SU-DHL-6 (cell line): ENCODE measurements around the gene GRM7.

Experiments used
- H2AFZ ChIP-seq: fragments of 200-600 bp; sonication (generic); 2 replicates; pipeline ENCODE4 v1.6.1; 2014; ENCODE audit warnings: low read depth, mild to moderate bottlenecking, moderate library complexity, mixed read lengths, antibody characterized with exemption, low read length; ENCODE audit not compliant: severe bottlenecking
- H3F3A ChIP-seq: fragments of 200-600 bp; shearing (Covaris generic); 2 replicates; pipeline ENCODE4 v1.6.0; 2016; ENCODE audit warnings: antibody characterized with exemption, mild to moderate bottlenecking; ENCODE audit not compliant: insufficient read depth
- H3K27ac ChIP-seq: fragments of 200-600 bp; sonication (generic); 2 replicates; pipeline ENCODE4 v1.5.1; 2016; ENCODE audit warnings: low read depth, mild to moderate bottlenecking, low read length, moderate library complexity, mixed read lengths
- H3K27me3 ChIP-seq: fragments of 200-600 bp; sonication (generic), shearing (Covaris generic); 2 replicates; pipeline ENCODE4 v1.6.0; 2014; ENCODE audit warnings: mild to moderate bottlenecking, low read length
- H3K36me3 ChIP-seq: fragments of 200-600 bp; sonication (generic); 2 replicates; pipeline ENCODE4 v1.6.1; 2014; ENCODE audit warnings: mild to moderate bottlenecking, low read length, mixed read lengths
- H3K4me2 ChIP-seq: fragments of 300-600, 200-600 bp; shearing (Covaris generic), sonication (generic); 2 replicates; pipeline ENCODE4 v1.6.0; 2014; ENCODE audit warnings: low read length, low read depth, mild to moderate bottlenecking; ENCODE audit not compliant: poor library complexity, severe bottlenecking
- H3K4me3 ChIP-seq: fragments of 200-600 bp; sonication (generic); 2 replicates; pipeline ENCODE4 v1.5.1; 2014; ENCODE audit warnings: antibody characterized with exemption, low read length, mild to moderate bottlenecking, mixed read lengths; ENCODE audit not compliant: insufficient read depth, poor library complexity, severe bottlenecking
- H3K79me2 ChIP-seq: fragments of 200-600 bp; sonication (generic); 2 replicates; pipeline ENCODE4 v1.6.1; 2014; ENCODE audit warnings: mild to moderate bottlenecking, low read length, moderate library complexity; ENCODE audit not compliant: insufficient read depth
- H3K9ac ChIP-seq: fragments of 200-600 bp; sonication (generic); 2 replicates; pipeline ENCODE4 v1.7.0; 2014; ENCODE audit warnings: mild to moderate bottlenecking, low read length
- H3K9me2 ChIP-seq: fragments of 200-600 bp; sonication (generic); replicated peaks from 2 replicates; pipeline ENCODE4 v1.6.1; 2014; ENCODE audit warnings: low read length; ENCODE audit not compliant: insufficient read depth
- H3K9me3 ChIP-seq: fragments of 200-600 bp; sonication (generic); 2 replicates; pipeline ENCODE4 v1.6.1; 2014; ENCODE audit warnings: low read length, mixed read lengths; ENCODE audit not compliant: insufficient read depth
- H4K20me1 ChIP-seq: fragments of 200-600 bp; sonication (generic); 2 replicates; pipeline ENCODE4 v1.6.1; 2014; ENCODE audit warnings: low read depth, mild to moderate bottlenecking, antibody characterized with exemption, low read length, moderate library complexity, mixed read lengths
- EZH2phosphoT487 ChIP-seq: fragments of 200-600 bp; sonication (generic), shearing (Covaris generic); conservative IDR thresholded peaks from 2 replicates; pipeline ENCODE4 v1.6.1; 2018; ENCODE audit warnings: mild to moderate bottlenecking, antibody characterized with exemption, low read length, moderate library complexity, mixed read lengths
- TF ChIP-seq, protein P1 (sequence below): fragments of 200-600 bp; sonication (generic); IDR thresholded peaks from one replicate; pipeline ENCODE4 v1.5.1; 2017; ENCODE audit warnings: antibody characterized with exemption, mild to moderate bottlenecking, low read length, moderate library complexity; ENCODE audit not compliant: insufficient read depth, poor library complexity, severe bottlenecking

The GRM7 gene

DNA sequence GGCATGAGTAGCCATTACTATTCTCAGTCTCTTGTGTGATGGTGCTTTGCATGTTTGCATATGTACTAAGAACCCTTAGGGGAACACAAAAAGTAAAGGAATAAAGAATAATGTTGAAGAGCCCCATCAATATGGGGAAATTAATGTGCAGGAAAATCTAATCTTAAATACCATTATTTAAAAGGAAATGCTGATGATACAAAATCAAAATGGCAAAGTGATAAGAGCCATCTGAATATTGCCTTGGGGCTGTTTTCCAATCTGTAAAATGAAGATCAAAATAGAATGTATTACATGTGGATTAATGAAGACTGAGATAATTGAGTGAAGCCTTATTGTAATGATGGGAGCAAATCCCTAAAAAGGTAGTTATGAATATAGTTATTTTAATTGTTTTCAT, 771.4 kb downstream of the GRM7 start:
- no peaks in the 10 kb centered on the region for H4K20me1 ChIP-seq
- H3K9me3 ChIP-seq = no peaks in the 10 kb centered on the region
- H3K4me3 ChIP-seq = no peak overlapping the region
- no peak overlapping the region for H3K9ac ChIP-seq
- no peaks in the 10 kb centered on the region for H3F3A ChIP-seq
- no peaks in the 10 kb centered on the region for H3K79me2 ChIP-seq
- TF ChIP-seq, protein P1, sequence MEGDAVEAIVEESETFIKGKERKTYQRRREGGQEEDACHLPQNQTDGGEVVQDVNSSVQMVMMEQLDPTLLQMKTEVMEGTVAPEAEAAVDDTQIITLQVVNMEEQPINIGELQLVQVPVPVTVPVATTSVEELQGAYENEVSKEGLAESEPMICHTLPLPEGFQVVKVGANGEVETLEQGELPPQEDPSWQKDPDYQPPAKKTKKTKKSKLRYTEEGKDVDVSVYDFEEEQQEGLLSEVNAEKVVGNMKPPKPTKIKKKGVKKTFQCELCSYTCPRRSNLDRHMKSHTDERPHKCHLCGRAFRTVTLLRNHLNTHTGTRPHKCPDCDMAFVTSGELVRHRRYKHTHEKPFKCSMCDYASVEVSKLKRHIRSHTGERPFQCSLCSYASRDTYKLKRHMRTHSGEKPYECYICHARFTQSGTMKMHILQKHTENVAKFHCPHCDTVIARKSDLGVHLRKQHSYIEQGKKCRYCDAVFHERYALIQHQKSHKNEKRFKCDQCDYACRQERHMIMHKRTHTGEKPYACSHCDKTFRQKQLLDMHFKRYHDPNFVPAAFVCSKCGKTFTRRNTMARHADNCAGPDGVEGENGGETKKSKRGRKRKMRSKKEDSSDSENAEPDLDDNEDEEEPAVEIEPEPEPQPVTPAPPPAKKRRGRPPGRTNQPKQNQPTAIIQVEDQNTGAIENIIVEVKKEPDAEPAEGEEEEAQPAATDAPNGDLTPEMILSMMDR = no peak
- no peak for TF ChIP-seq EZH2phosphoT487
- H3K27ac ChIP-seq = no peak overlapping the region
- no peaks in the 10 kb centered on the region for H3K9me2 ChIP-seq
- H3K27me3 ChIP-seq = no peaks in the 10 kb centered on the region
- no peaks in the 10 kb centered on the region for H3K36me3 ChIP-seq
- H3K4me2 ChIP-seq = no peak overlapping the region
- no peak overlapping the region for H2AFZ ChIP-seq

DNA sequence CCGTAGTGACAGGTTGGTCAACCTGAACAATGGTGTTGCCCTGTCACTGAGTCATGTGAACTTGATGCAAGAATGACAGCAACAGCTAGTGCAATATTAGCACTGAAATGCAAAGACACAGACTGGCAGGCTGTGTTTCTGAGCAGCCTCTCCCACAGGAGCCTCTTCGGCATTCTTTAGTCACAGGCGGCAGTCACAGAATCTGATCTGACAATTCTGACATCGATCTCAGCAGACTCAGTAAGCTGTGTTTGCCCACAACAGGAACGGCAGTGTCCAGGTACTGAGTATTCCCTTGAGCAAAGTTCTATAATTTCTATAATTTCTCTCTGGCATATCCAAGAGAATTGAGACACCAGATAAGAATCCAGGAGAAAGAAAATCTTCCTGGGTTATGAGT, 776.8 kb downstream of the GRM7 start:
- Histone ChIP-seq H3K9me3 (no peaks in the 10 kb centered on the region), H3F3A (no peaks in the 10 kb centered on the region), H2AFZ (no peak overlapping the region), H3K9me2 (no peaks in the 10 kb centered on the region), H3K4me2 (no peak overlapping the region), H3K4me3 (no peak overlapping the region), H3K27ac (no peak overlapping the region), H3K27me3 (no peaks in the 10 kb centered on the region), H3K36me3 (no peaks in the 10 kb centered on the region), H3K9ac (no peak overlapping the region), H4K20me1 (no peaks in the 10 kb centered on the region), H3K79me2 (no peaks in the 10 kb centered on the region)
- TF ChIP-seq, protein P1 = no peak
- no peak for TF ChIP-seq EZH2phosphoT487

DNA sequence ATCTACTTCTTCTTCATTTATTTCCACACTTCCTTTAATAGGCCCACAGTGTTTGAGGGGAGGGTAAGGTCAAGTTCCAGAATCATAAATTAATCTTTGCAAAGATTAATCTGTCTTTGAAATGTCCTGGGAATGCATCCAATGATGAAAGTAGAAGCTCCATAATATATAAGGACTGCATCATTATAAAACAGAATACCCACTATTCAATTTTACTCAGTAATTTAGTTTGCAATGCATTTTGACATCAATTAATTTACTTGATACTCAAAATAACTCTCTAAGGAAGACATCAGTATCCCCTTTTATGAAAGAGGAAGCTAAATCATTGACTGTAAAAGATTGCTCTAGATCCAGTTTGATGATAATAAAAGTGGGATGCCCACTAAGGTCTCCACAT, 777.2 kb downstream of the GRM7 start:
- no peaks in the 10 kb centered on the region for H4K20me1 ChIP-seq

More for the DNA sequence above, 777.2 kb downstream of the GRM7 start:
- Histone ChIP-seq H3K4me2 (no peak overlapping the region), H3F3A (no peaks in the 10 kb centered on the region), H3K79me2 (no peaks in the 10 kb centered on the region), H3K9me2 (no peaks in the 10 kb centered on the region), H3K9ac (no peak overlapping the region), H3K4me3 (no peak overlapping the region), H3K9me3 (no peaks in the 10 kb centered on the region), H3K27ac (no peak overlapping the region), H2AFZ (no peak overlapping the region), H3K36me3 (no peaks in the 10 kb centered on the region), H3K27me3 (no peaks in the 10 kb centered on the region)
- TF ChIP-seq, protein P1 = no peak
- TF ChIP-seq EZH2phosphoT487 = no peak
